ENCODE results near the gene PADI3. TPM values are rescaled to one million over a fixed set of nuclear protein-coding genes. Genes with fewer than 3 reads are reported as not detected.

PADI3 gene
- total RNA-seq, 4 donors from 2014 or later, result 2.4 to 11.2 (median 2.7) TPM; not detected in 1

- TF ChIP-seq CTCF (IDR thresholded peaks at IDR 0.05), result no peak
- no peak for TF ChIP-seq POLR2AphosphoS5 (IDR thresholded peaks at IDR 0.05)
- no peak for TF ChIP-seq POLR2A (IDR thresholded peaks at IDR 0.05)
- H3K27ac ChIP-seq, result no peak overlapping the region
- no peak for DNase-seq (ENCODE audit: low spot score in 2 of 2)
- peaks cover 38% of the 10 kb centered on the region for H3K4me1 ChIP-seq
- no peaks in the 10 kb centered on the region for H3K9me3 ChIP-seq
- no peaks in the 10 kb centered on the region for H3K36me3 ChIP-seq
- WGBS, result 57% methylated on average over 14 of the region's 14 CpGs
- H3K4me3 ChIP-seq, result no peak overlapping the region
- H3K27me3 ChIP-seq, result peaks cover 34% of the 10 kb centered on the region
These were observed 45.0 kb downstream of the PADI3 start for GRCh38 chr1:17293681-17294425.

GRCh38 chr1:17295292-17295691, 46.4 kb downstream of the PADI3 start:
- Histone ChIP-seq H3K27me3 (peaks cover 33% of the 10 kb centered on the region), H3K9me3 (no peaks in the 10 kb centered on the region), H3K27ac (no peak overlapping the region), H3K4me1 (peaks cover 28% of the 10 kb centered on the region), H3K36me3 (no peaks in the 10 kb centered on the region), H3K4me3 (no peak overlapping the region)
- 17% methylated on average over 4 of the region's 4 CpGs for WGBS
- TF ChIP-seq CTCF (IDR thresholded peaks at IDR 0.05) (no peak), EP300 (IDR thresholded peaks at IDR 0.05) (no peak), POLR2A (IDR thresholded peaks at IDR 0.05) (no peak), POLR2AphosphoS5 (IDR thresholded peaks at IDR 0.05) (no peak)
- DNase-seq (ENCODE audit: low spot score in 2 of 2), result no peak

DNA sequence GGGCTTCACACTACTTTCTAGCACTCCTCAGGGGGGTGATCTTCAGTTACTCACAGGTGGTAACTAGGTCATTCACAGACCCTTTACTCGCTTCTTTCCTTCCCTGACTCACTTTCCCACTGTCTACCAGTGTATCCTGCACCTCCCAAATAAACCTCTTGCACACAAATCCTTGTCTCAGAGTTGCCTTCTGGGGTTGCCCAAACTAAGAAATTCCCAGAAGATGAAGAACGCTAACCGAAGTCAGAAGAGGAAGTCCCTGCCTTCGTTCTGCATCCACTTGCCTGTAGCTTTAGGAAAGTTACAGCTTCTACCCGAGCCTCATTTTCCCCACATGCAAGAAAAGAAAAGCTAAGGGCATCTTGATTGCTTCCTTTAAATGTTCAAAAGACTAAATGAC, 47.2 kb downstream of the PADI3 start:
- H3K4me3 ChIP-seq, result no peak overlapping the region
- 92% methylated on average over 5 of the region's 5 CpGs for whole genome bisulfite sequencing
- H3K36me3 ChIP-seq, result no peaks in the 10 kb centered on the region
- DNase-seq (ENCODE audit: low spot score in 2 of 2), result no peak
- TF ChIP-seq POLR2AphosphoS5 (IDR thresholded peaks at IDR 0.05), result no peak
- no peak for TF ChIP-seq EP300 (IDR thresholded peaks at IDR 0.05)
- TF ChIP-seq POLR2A (IDR thresholded peaks at IDR 0.05), result no peak
- no peak for TF ChIP-seq CTCF (IDR thresholded peaks at IDR 0.05)
- H3K9me3 ChIP-seq, result peaks cover 2% of the 10 kb centered on the region
- H3K27ac ChIP-seq, result no peak overlapping the region
- peaks cover 27% of the 10 kb centered on the region for H3K27me3 ChIP-seq
- H3K4me1 ChIP-seq, result peaks cover 23% of the 10 kb centered on the region

GRCh38 chr1:17297991-17298390, 49.1 kb downstream of the PADI3 start:
- H3K4me1 ChIP-seq, result peaks cover 23% of the 10 kb centered on the region
- H3K9me3 ChIP-seq, result peaks cover 3% of the 10 kb centered on the region
- 42% methylated on average over 7 of the region's 7 CpGs for WGBS
- peaks cover 15% of the 10 kb centered on the region for H3K27me3 ChIP-seq
- peak overlapping the region; percentile 71 for H3K27ac ChIP-seq
- no peak overlapping the region for H3K4me3 ChIP-seq
- H3K36me3 ChIP-seq, result no peaks in the 10 kb centered on the region
- TF ChIP-seq POLR2AphosphoS5 (IDR thresholded peaks at IDR 0.05) (peak in 1 of 3 donors; percentile 74), POLR2A (IDR thresholded peaks at IDR 0.05) (no peak), EP300 (IDR thresholded peaks at IDR 0.05) (no peak), CTCF (IDR thresholded peaks at IDR 0.05) (no peak)
- no peak for DNase-seq (ENCODE audit: low spot score in 2 of 2)

GRCh38 chr1:17301767-17302166, 52.9 kb downstream of the PADI3 start:
- Histone ChIP-seq H3K27me3 (peaks cover 3% of the 10 kb centered on the region), H3K36me3 (no peaks in the 10 kb centered on the region), H3K9me3 (peaks cover 3% of the 10 kb centered on the region), H3K4me3 (no peak overlapping the region), H3K4me1 (peaks cover 20% of the 10 kb centered on the region), H3K27ac (no peak overlapping the region)
- WGBS, result 90% methylated on average over 5 of the region's 5 CpGs
- no peak for TF ChIP-seq POLR2AphosphoS5 (IDR thresholded peaks at IDR 0.05)
- no peak for TF ChIP-seq POLR2A (IDR thresholded peaks at IDR 0.05)
- TF ChIP-seq CTCF (IDR thresholded peaks at IDR 0.05), result no peak
- TF ChIP-seq EP300 (IDR thresholded peaks at IDR 0.05), result no peak
- peak in 1 of 2 donors; percentile 28 for DNase-seq (ENCODE audit: low spot score in 2 of 2)
